GM08714 (cell line): Measurements from ENCODE around the gene PGAP2.

Experiments used
- H3K4me3 ChIP-seq: fragments of 200-500 bp; sonication (Bioruptor generic); 2 replicates; pipeline ENCODE4 v1.5.1; 2014; ENCODE audit warnings: mild to moderate bottlenecking, low read length, inconsistent platforms
- ZNF274 ChIP-seq: IDR thresholded peaks from 2 replicates; pipeline ENCODE4 v1.6.1; 2012; ENCODE audit warnings: mild to moderate bottlenecking, low read depth, low read length

PGAP2 gene

GRCh38 chr11:3854977-3855807, 46.8 kb downstream of the PGAP2 start, which contains the start of gene STIM1:
TSS of gene STIM1 (plus strand) at chr11:3855664. CDS start at chr11:3856271, 607 bp downstream.
- peak within 1 kb of the TSS; percentile 93 for H3K4me3 ChIP-seq
- no peak for TF ChIP-seq ZNF274

- TF ChIP-seq ZNF274: no peak
- peak overlapping the region; percentile 93 for H3K4me3 ChIP-seq
These were observed 47.6 kb downstream of the PGAP2 start for GRCh38 chr11:3855808-3856491.

- peak overlapping the region; percentile 93 for H3K4me3 ChIP-seq
- no peak for TF ChIP-seq ZNF274
These were observed 48.6 kb downstream of the PGAP2 start for GRCh38 chr11:3856856-3857553.

- TF ChIP-seq ZNF274: no peak
- peak overlapping the region; percentile 93 for H3K4me3 ChIP-seq
These were observed 49.3 kb downstream of the PGAP2 start for GRCh38 chr11:3857628-3858027.

- no peak for TF ChIP-seq ZNF274
- H3K4me3 ChIP-seq: peak overlapping the region; percentile 41; the same call in 1 of the 2 replicates
These were observed 51.1 kb downstream of the PGAP2 start for GRCh38 chr11:3859373-3859881.

GRCh38 chr11:3860375-3860774, 52.0 kb downstream of the PGAP2 start:
- peak overlapping the region; percentile 37 for H3K4me3 ChIP-seq
- no peak for TF ChIP-seq ZNF274

GRCh38 chr11:3860898-3861393, 52.6 kb downstream of the PGAP2 start:
- H3K4me3 ChIP-seq: peak overlapping the region; percentile 37

- no peak for TF ChIP-seq ZNF274
These were observed 53.3 kb downstream of the PGAP2 start for GRCh38 chr11:3861683-3862082.

GRCh38 chr11:3865388-3866193, 57.2 kb downstream of the PGAP2 start:
- TF ChIP-seq ZNF274: no peak
- peak overlapping the region; percentile 34; the same call in 1 of the 2 replicates for H3K4me3 ChIP-seq

More at GRCh38 chr11:3861683-3862082, 53.3 kb downstream of the PGAP2 start:
- no peak overlapping the region for H3K4me3 ChIP-seq

- no peak for TF ChIP-seq ZNF274
- H3K4me3 ChIP-seq: peak overlapping the region; percentile 34; the same call in 1 of the 2 replicates
These were observed 57.8 kb downstream of the PGAP2 start for GRCh38 chr11:3866206-3866605.

GRCh38 chr11:3866836-3867208, 58.5 kb downstream of the PGAP2 start:
- no peak for TF ChIP-seq ZNF274

GRCh38 chr11:3867209-3868091, 59.1 kb downstream of the PGAP2 start:
- no peak overlapping the region for H3K4me3 ChIP-seq
- TF ChIP-seq ZNF274: no peak

More at GRCh38 chr11:3866836-3867208, 58.5 kb downstream of the PGAP2 start:
- H3K4me3 ChIP-seq: no peak overlapping the region
